ENCODE data around the gene KCTD1.

KCTD1 gene

DNA sequence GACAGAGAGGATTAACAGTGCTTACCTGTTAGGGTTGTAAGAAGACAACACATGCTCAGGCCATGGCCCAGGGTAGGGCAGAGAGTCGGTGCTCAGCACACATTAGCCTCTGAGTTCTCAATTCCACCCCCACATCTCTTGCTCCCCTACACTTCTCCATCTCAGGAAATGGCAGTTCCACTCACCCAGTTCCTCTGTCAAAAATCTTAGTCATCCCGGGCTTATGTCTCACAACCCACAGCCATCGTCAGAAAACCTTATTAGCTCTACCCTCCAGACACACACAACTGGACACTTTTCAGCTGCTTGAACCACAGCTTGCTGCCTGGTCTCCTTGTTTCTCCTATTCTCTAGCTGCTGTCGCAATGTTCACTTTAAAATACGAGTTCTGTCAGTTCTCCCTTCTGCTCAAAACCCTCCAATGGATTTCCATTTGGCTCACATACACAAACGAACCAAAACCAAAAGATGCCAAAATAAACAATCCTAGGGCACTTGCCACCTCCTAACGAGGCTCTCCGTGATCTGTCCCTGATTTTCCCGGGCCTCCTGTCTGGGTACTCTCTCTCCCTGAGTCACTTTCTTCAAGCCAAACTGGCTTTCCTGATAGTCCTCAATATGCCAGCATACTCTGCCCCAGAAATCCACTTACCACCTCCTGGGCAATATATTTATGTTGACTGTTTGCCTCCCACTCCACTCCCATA lies 89.7 kb downstream of the KCTD1 start:
- H3K4me3 ChIP-seq (replicated peaks in 1 of 2; ENCODE audit: low read depth in 2 of 2, low read length in 2 of 2): no peak overlapping the region
- peak; percentile 36 to 71 for DNase-seq (ENCODE audit: low read depth in 2 of 2)
- TF ChIP-seq, protein P1, sequence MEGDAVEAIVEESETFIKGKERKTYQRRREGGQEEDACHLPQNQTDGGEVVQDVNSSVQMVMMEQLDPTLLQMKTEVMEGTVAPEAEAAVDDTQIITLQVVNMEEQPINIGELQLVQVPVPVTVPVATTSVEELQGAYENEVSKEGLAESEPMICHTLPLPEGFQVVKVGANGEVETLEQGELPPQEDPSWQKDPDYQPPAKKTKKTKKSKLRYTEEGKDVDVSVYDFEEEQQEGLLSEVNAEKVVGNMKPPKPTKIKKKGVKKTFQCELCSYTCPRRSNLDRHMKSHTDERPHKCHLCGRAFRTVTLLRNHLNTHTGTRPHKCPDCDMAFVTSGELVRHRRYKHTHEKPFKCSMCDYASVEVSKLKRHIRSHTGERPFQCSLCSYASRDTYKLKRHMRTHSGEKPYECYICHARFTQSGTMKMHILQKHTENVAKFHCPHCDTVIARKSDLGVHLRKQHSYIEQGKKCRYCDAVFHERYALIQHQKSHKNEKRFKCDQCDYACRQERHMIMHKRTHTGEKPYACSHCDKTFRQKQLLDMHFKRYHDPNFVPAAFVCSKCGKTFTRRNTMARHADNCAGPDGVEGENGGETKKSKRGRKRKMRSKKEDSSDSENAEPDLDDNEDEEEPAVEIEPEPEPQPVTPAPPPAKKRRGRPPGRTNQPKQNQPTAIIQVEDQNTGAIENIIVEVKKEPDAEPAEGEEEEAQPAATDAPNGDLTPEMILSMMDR (IDR thresholded peaks at IDR 0.05; ENCODE audit: low read depth, low read length): no peak

DNA sequence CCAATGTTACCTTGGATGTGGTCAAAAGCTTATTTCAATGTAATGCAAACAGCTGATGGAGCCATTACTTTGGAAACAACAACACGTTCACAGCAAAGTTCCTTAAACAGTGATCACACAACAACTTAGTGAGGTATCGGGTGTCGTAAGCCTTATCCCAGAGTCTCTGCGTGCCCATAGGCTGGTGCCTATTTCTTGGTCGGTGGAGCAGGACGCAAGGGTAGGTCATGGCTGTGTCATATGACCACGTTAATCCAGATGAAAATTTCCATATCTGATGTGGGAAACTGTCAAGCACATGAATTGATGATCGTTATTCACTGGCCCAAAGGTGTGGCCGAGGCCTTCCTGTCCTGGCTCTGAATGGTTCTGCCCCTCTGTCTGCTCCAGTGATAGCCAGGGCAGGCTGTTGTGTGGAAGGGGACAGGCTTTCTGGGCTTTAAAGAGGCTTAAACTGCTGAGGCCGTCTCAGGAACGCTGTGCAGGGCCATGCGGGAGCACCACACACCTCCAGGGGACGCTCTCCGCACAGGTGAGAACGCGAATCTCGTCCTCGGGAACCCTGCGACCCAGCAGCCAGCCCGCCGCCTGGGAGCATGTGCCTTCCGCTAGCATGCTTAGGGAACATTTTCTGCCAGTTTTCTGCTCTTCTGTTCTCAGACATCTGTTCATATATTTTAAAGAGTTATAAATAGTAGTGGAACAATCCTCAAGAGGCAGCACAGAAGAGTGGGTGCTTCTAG lies 90.6 kb downstream of the KCTD1 start:
- no peak for DNase-seq (ENCODE audit: low read depth in 2 of 2)
- TF ChIP-seq, protein P1 (IDR thresholded peaks at IDR 0.05; ENCODE audit: low read depth, low read length): peak; percentile 35
- H3K4me3 ChIP-seq (replicated peaks in 1 of 2; ENCODE audit: low read depth in 2 of 2, low read length in 2 of 2): no peak overlapping the region

GRCh38 chr18:26457195-26457594 lies 91.2 kb downstream of the KCTD1 start:
- H3K4me3 ChIP-seq (replicated peaks in 1 of 2; ENCODE audit: low read depth in 2 of 2, low read length in 2 of 2): no peak overlapping the region
- TF ChIP-seq, protein P1 (IDR thresholded peaks at IDR 0.05; ENCODE audit: low read depth, low read length): no peak
- no peak for DNase-seq (ENCODE audit: low read depth in 2 of 2)

- DNase-seq (ENCODE audit: low read depth in 2 of 2): peak in 1 of 2 donors; percentile 40
- no peak overlapping the region for H3K4me3 ChIP-seq (replicated peaks in 1 of 2; ENCODE audit: low read depth in 2 of 2, low read length in 2 of 2)
- TF ChIP-seq, protein P1 (IDR thresholded peaks at IDR 0.05; ENCODE audit: low read depth, low read length): no peak
Measured at GRCh38 chr18:26456070-26456491, 92.3 kb downstream of the KCTD1 start.

GRCh38 chr18:26455639-26456038 lies 92.7 kb downstream of the KCTD1 start:
- DNase-seq (ENCODE audit: low read depth in 2 of 2): no peak
- H3K4me3 ChIP-seq (replicated peaks in 1 of 2; ENCODE audit: low read depth in 2 of 2, low read length in 2 of 2): no peak overlapping the region
- TF ChIP-seq, protein P1 (IDR thresholded peaks at IDR 0.05; ENCODE audit: low read depth, low read length): no peak

DNA sequence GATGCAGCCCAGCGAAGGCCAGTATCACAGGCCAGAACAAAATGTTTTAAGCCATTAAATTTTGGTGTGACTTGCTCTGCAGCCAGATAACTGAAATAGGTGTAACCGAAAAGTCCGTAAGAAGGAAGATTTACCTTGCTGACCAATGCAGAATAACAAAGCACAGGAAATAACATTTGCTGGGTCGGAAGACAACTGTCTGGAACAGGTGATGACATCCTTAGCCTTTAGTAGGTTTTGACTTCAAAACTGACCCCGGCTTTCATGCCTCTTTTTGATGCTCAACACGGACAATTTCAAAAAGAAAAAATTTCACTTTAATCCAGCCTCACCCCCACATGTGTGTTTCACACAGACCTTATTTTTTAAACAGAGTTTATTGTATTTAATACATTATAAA lies 93.7 kb downstream of the KCTD1 start:
- TF ChIP-seq, protein P1 (IDR thresholded peaks at IDR 0.05; ENCODE audit: low read depth, low read length): no peak
- no peak overlapping the region for H3K4me3 ChIP-seq (replicated peaks in 1 of 2; ENCODE audit: low read depth in 2 of 2, low read length in 2 of 2)
- DNase-seq (ENCODE audit: low read depth in 2 of 2): no peak
